Caco-2 (cell line): ENCODE data around the gene TRIM54. TPM values are rescaled to one million over a fixed set of nuclear protein-coding genes. Genes with fewer than 3 reads are reported as not detected.

Experiments
- BruUV-seq: library from RNA; stranded (reverse); fragments of 400-500 nt; replicated peaks from 2 replicates; lab custom pipeline; 2021; lab: Mats Ljungman, UMichigan
- CTCF ChIA-PET: fragments of 300-600 bp; sonication (Branson Sonifier 250); formaldehyde crosslinking; loops from one replicate; lab custom pipeline; 2022; ENCODE audit warnings: antibody characterized with exemption; lab: Charles Lee
- POLR2A ChIA-PET: fragments of 300-600 bp; sonication (Branson Sonifier 250); formaldehyde crosslinking; loops from one replicate; lab custom pipeline; 2022; ENCODE audit warnings: antibody characterized with exemption; lab: Charles Lee
- DNase-seq, 2 experiments: peaks; one replicate each; pipeline versions ENCODE4 v3.0.0 to v3.0.0-alpha.2; 2020 to 2022
- H3K27me3 ChIP-seq: replicated peaks from 2 replicates; pipeline ENCODE4 v1.6.0; 2011; ENCODE audit warnings: low read length; ENCODE audit not compliant: control insufficient read depth, insufficient read depth
- H3K36me3 ChIP-seq: 2 replicates; pipeline ENCODE4 v1.5.1; 2011; ENCODE audit warnings: low read length; ENCODE audit not compliant: control insufficient read depth, insufficient read depth
- H3K4me1 ChIP-seq: fragments of 250-450 bp; sonication (Bioruptor Pico); 2 replicates; pipeline ENCODE4 v1.5.1; 2020; ENCODE audit warnings: mild to moderate bottlenecking
- H3K4me3 ChIP-seq: 2 replicates; pipeline ENCODE4 v1.5.1; 2011; ENCODE audit warnings: low read depth, mild to moderate bottlenecking, control low read depth, low read length
- H3K9me3 ChIP-seq: fragments of 250-450 bp; sonication (Bioruptor Pico); 2 replicates; pipeline ENCODE4 v1.5.1; 2020; ENCODE audit warnings: mild to moderate bottlenecking, moderate library complexity
- H3K27ac Mint-ChIP-seq: one replicate; pipeline ENCODE4 v1.8.0; 2022; ENCODE audit warnings: mixed read lengths; ENCODE audit not compliant: unreplicated experiment
- H3K27me3 Mint-ChIP-seq: one replicate; pipeline ENCODE4 v1.8.0; 2022; ENCODE audit warnings: mixed read lengths; ENCODE audit not compliant: insufficient read depth, unreplicated experiment
- H3K36me3 Mint-ChIP-seq: one replicate; pipeline ENCODE4 v1.8.0; 2022; ENCODE audit warnings: mild to moderate bottlenecking, mixed read lengths; ENCODE audit not compliant: insufficient read depth, unreplicated experiment
- H3K4me1 Mint-ChIP-seq: one replicate; pipeline ENCODE4 v1.8.0; 2022; ENCODE audit warnings: low read depth, mixed read lengths; ENCODE audit not compliant: unreplicated experiment
- H3K4me3 Mint-ChIP-seq: one replicate; pipeline ENCODE4 v1.8.0; 2022; ENCODE audit warnings: mild to moderate bottlenecking, moderate library complexity, mixed read lengths; ENCODE audit not compliant: unreplicated experiment
- H3K9me3 Mint-ChIP-seq: one replicate; pipeline ENCODE4 v1.8.0; 2022; ENCODE audit warnings: mixed read lengths; ENCODE audit not compliant: unreplicated experiment
- CTCF ChIP-seq, 2 experiments: fragments of 200-600 bp in 1 of 2; IDR thresholded peaks; 1 replicate in 1 of 2; 2 replicates in 1 of 2; pipeline versions ENCODE4 v1.5.1 to v1.8.0; 2011 to 2022; ENCODE audit warnings: antibody characterized with exemption in 1 of 2, control low read depth in 1 of 2, inconsistent platforms in 1 of 2, low read depth in 1 of 2, low read length in 1 of 2, mild to moderate bottlenecking in 1 of 2, moderate library complexity in 1 of 2; ENCODE audit not compliant: insufficient read depth in 1 of 2, severe bottlenecking in 1 of 2, unreplicated experiment in 1 of 2
- intact Hi-C: fragments of 100-400 bp; cut with micrococcal nuclease; formaldehyde crosslinking; loops from one replicate; pipeline ENCODE4 v1.10.0; 2022; ENCODE audit not compliant: unreplicated experiment
- total RNA-seq: library from RNA; stranded (reverse); gene quantifications from 2 replicates; pipeline ENCODE4 v1.2.3, GENCODE V29; 2022

Gene TRIM54
- total RNA-seq, 1 experiment from 2014 or later, result 0.25 TPM

DNA sequence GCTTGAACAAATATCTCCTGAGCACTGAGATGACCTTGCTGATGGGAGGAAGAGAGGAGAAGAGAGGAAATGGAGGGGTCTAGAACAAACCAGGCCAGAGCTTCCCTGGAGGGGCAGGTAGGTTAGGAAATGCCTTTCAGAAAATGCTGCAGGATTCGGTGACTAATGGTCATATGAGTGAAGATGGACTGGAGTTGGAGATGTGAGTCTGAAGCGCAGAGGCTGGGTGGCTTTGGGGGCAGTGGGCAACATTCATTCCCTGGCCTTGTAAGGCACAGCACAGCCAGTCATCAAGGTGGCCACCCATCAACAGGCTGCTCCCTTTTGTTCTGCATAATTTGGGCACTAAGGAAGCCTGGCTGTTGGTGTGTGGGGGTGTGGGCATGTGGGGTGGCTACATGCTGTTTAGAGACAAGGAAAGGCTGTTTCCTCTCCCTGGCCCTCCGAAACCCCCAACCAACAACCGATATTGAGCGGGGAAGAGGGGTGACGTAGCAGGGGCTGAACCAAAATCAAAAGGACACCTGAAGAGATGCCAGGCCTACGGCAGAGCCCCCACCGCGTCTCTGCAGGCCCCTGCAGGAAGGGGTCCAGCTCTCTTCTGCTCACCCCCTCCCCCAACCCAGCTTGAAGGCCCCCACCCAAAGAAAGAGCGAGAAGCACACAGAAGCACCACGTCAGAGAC is 20.8 kb upstream of the TRIM54 start:
- no TSS peak for BruUV-seq
- peaks cover 18% of the 10 kb centered on the region for H3K4me1 ChIP-seq
- no peaks in the 10 kb centered on the region for H3K9me3 Mint-ChIP-seq
- peaks cover 6% of the 10 kb centered on the region; the same call in 1 of the 2 replicates for H3K27me3 ChIP-seq
- no peak for DNase-seq
- peak overlapping the region; percentile 74 for H3K4me3 Mint-ChIP-seq
- H3K36me3 Mint-ChIP-seq, result no peaks in the 10 kb centered on the region
- H3K4me1 Mint-ChIP-seq, result peaks cover 13% of the 10 kb centered on the region
- no peak for TF ChIP-seq CTCF (IDR thresholded peaks at IDR 0.05; ENCODE audit: insufficient read depth in 1 of 2, low read depth in 1 of 2, low read length in 1 of 2, severe bottlenecking in 1 of 2, unreplicated experiment in 1 of 2)
- H3K4me3 ChIP-seq, result no peak overlapping the region
- H3K36me3 ChIP-seq, result no peaks in the 10 kb centered on the region
- H3K27me3 Mint-ChIP-seq, result peaks cover 27% of the 10 kb centered on the region
- CTCF ChIA-PET, result interaction anchor here (1.5 to 1.9 kb wide), 2 partner anchors 13 to 19 kb away, joined by 4 to 7 read pairs; no protein-coding TSS in a partner anchor
- POLR2A ChIA-PET, result no interaction called here
- intact Hi-C loops, result loop anchor here (5.0 kb wide), 1 partner anchor 44 kb away; the partner anchor contains the start of gene CAD
- H3K9me3 ChIP-seq, result no peaks in the 10 kb centered on the region
- no peak overlapping the region for H3K27ac Mint-ChIP-seq

DNA sequence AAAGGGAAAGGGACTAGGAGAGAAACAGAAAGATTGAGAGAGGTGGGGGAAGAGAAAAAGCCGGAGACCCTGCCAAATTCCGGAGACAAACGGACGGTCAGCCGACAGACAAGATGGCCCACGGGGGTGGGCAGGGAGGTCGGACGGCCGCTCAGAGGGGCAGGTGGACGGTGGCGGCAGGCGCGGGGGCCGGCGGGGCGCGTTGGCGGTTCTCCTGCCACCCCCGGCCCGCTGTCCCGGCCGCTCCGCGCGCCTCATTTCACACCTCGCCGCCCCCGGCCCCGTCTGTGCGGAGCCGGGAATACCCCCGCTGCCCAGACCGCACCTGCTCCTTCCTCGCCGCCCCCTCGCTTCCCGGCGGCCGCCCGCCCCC is 20.3 kb upstream of the TRIM54 start:
- Histone ChIP-seq H3K4me1 (peaks cover 18% of the 10 kb centered on the region), H3K27me3 (peaks cover 6% of the 10 kb centered on the region; the same call in 1 of the 2 replicates), H3K4me3 (peak overlapping the region; percentile 58), H3K9me3 (no peaks in the 10 kb centered on the region), H3K36me3 (no peaks in the 10 kb centered on the region)
- no peaks in the 10 kb centered on the region for H3K9me3 Mint-ChIP-seq
- no peaks in the 10 kb centered on the region for H3K36me3 Mint-ChIP-seq
- peaks cover 27% of the 10 kb centered on the region for H3K27me3 Mint-ChIP-seq
- peaks cover 13% of the 10 kb centered on the region for H3K4me1 Mint-ChIP-seq
- DNase-seq, result no peak
- TF ChIP-seq CTCF (IDR thresholded peaks at IDR 0.05; ENCODE audit: insufficient read depth in 1 of 2, low read depth in 1 of 2, low read length in 1 of 2, severe bottlenecking in 1 of 2, unreplicated experiment in 1 of 2), result no peak
- no peak overlapping the region for H3K27ac Mint-ChIP-seq
- intact Hi-C loops, result loop anchor here (5.0 kb wide), 1 partner anchor 45 kb away; the partner anchor contains the start of gene CAD
- no TSS peak for BruUV-seq
- H3K4me3 Mint-ChIP-seq, result peak overlapping the region; percentile 74
- POLR2A ChIA-PET, result no interaction called here
- CTCF ChIA-PET, result interaction anchor here (1.3 to 1.9 kb wide), 3 partner anchors 13 to 168 kb away, joined by 4 to 8 read pairs (median 7); no protein-coding TSS in a partner anchor

- ChIA-PET POLR2A (interaction anchor here (0.5 to 1.0 kb wide), 3 partner anchors 14 to 628 kb away, joined by 3 to 4 read pairs (median 3); partner anchors contain the start of genes BABAM2 and RBKS), CTCF (interaction anchor here (0.8 to 1.9 kb wide), 7 partner anchors 14 to 169 kb away, joined by 3 to 8 read pairs (median 5); no protein-coding TSS in a partner anchor)
- intact Hi-C loops, result loop anchor here (5.0 kb wide), 1 partner anchor 45 kb away; the partner anchor contains the start of gene CAD
- H3K27me3 ChIP-seq, result peaks cover 6% of the 10 kb centered on the region; the same call in 1 of the 2 replicates
- H3K27ac Mint-ChIP-seq, result no peak within 1 kb of the TSS
- no peaks in the 10 kb centered on the region for H3K9me3 ChIP-seq
- no peaks in the 10 kb centered on the region for H3K36me3 ChIP-seq
- no peaks in the 10 kb centered on the region for H3K9me3 Mint-ChIP-seq
- H3K4me1 ChIP-seq, result peaks cover 18% of the 10 kb centered on the region
- H3K27me3 Mint-ChIP-seq, result peaks cover 27% of the 10 kb centered on the region
- peak within 1 kb of the TSS; percentile 58 for H3K4me3 ChIP-seq
- peaks cover 13% of the 10 kb centered on the region for H3K4me1 Mint-ChIP-seq
- H3K4me3 Mint-ChIP-seq, result peak within 1 kb of the TSS; percentile 74
- TF ChIP-seq CTCF (IDR thresholded peaks at IDR 0.05; ENCODE audit: insufficient read depth in 1 of 2, low read depth in 1 of 2, low read length in 1 of 2, severe bottlenecking in 1 of 2, unreplicated experiment in 1 of 2), result peak in 1 of 2 experiments; percentile 12
- BruUV-seq, result no TSS peak
- peak; percentile 60 to 66 for DNase-seq
- no peaks in the 10 kb centered on the region for H3K36me3 Mint-ChIP-seq
These were observed 19.6 kb upstream of the TRIM54 start, which contains the start of gene SLC30A3 for GRCh38 chr2:27262379-27263286. TSS of gene SLC30A3 (minus strand) at chr2:27263047. CDS start at chr2:27262906, 141 bp downstream.
